ENCODE data around the gene METAP2. TPM values are rescaled to one million over a fixed set of nuclear protein-coding genes. Genes with fewer than 3 reads are reported as not detected.
A peak's percentile ranks its signal among the peaks of the same experiment; 100 is the strongest.
"Not testable (repeated sequence)": the region's sequence is repeated elsewhere in the genome, so short reads cannot be mapped to it uniquely, and the experiment has no call there.

Gene METAP2
- total RNA-seq, 4 donors from 2014 or later = 50.3 to 124 (median 66.3) TPM

GRCh38 chr12:95465275-95465674 lies 8.7 kb upstream of the METAP2 start:
- DNase-seq (ENCODE audit: low spot score) = no peak
- no peak for ATAC-seq (ENCODE audit: low FRiP score)
- TF ChIP-seq CTCF (IDR thresholded peaks at IDR 0.05) = no peak

DNA sequence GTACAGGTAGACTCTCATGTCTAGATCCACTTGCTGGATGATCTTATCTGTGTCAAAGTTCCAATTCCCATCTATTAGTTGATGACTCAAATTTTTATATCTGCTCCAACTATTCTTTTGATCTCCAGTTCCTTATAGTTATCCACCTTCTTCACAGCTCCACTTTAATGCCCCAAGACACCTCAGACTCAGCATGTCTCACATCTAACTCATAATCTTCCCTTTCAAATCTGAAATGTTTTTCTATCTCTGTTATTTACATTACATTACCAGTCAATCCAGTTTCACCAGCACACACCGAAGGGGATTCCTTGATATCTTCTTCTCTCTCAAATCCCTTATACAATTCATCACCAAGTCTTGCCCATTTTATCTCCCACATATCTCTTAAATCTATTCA lies 3.7 kb upstream of the METAP2 start:
- ATAC-seq (ENCODE audit: low FRiP score) = no peak

DNA sequence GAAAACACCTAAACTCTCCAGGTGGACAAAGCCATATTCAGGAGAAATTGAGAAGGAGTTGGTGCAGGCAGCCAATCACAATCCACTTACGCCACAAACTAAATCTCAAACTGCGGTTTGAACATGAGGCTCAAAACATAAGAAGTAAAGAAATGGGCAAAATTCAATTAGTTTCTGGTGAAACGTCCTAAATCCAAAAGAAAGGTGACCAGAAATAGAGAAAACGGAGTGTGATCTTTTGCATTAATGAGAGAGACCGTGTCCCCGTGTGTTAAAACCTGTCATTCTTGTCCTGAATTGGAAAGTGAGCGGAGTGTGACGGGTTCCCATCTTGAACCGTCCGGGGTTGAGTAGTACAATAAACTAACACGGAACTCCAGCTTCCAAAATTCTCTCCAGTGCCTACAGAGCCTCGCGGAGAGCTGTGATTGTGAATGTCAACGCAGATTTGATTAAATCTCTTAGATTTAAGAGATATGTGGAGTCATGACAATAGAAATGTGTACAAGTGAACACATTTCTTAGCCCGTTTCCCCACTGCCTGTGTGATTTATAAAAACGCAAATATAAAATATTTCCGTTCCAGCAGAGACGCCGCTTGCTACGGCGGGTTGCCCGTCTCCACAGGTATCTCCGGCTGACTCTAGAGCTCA lies 595 bp upstream of the METAP2 start:
- peak; percentile 68 for ATAC-seq (ENCODE audit: low FRiP score)
- TF ChIP-seq CTCF (IDR thresholded peaks at IDR 0.05) = no peak
- DNase-seq (ENCODE audit: low spot score) = no peak

More for the DNA sequence above, 3.7 kb upstream of the METAP2 start:
- no peak for DNase-seq (ENCODE audit: low spot score)
- TF ChIP-seq CTCF (IDR thresholded peaks at IDR 0.05) = no peak

DNA sequence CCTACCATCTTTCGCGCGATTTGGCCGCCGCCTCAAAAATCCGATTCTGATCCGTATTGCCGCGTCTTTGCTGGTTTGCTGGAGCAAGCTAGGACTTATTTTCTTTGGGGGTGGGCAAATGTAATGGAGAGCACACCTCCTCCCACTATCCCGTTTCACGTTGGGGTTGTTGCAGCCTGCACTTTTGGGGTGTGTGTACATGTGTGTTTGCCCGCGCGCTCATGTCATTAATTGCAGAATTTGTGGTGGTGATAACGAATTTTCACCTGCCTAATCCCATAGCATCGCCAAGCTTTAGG lies 657 bp downstream of the METAP2 start:
- ATAC-seq (ENCODE audit: low FRiP score) = no peak
- DNase-seq (ENCODE audit: low spot score) = no peak
- no peak for TF ChIP-seq CTCF (IDR thresholded peaks at IDR 0.05)

DNA sequence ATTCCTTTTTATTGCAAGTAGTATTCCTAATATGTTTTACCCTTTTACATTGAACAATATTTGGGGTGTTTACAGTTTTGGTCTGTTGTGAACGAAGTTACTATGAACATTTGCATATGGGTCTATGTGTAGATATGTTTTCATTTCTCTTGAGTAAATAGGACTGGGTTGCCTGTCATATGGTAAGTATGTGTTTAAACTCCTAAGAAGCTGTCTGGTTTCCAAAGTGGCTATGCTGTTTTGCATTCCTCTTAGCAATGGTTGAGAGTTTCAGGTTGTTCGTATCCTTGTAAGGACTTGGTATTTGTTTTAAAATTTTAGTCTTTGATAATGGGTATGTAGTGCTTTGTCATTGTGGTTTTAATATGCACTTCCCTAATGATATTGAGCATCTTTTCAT lies 6.3 kb downstream of the METAP2 start:
- ATAC-seq (ENCODE audit: low FRiP score) (no peak), DNase-seq (ENCODE audit: low spot score) (no peak)
- TF ChIP-seq CTCF (IDR thresholded peaks at IDR 0.05) = no peak

DNA sequence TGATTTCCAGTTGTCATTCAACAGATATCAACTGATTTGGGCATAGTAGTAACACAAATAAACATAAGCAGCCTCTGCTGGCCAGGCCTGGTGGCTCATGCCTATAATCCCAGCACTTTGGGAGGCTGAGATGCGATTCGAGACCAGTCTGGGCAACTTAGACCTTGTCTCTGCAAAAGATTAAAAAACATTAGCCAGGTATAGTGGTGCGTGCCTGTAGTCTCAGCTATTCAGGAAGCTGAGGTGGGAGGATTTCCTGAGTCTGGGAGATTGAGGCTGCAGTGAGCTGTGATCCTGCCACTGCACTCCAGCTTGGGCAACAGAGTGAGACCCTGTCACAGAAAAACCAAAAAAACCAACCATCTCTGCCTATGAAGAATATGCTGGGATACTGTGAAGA lies 7.1 kb downstream of the METAP2 start:
- DNase-seq (ENCODE audit: low spot score) (no peak), ATAC-seq (ENCODE audit: low FRiP score) (no peak)
- no peak for TF ChIP-seq CTCF (IDR thresholded peaks at IDR 0.05)

- ATAC-seq (ENCODE audit: low FRiP score) = no peak
- DNase-seq (ENCODE audit: low spot score) = no peak
- no peak for TF ChIP-seq CTCF (IDR thresholded peaks at IDR 0.05)
Observed at GRCh38 chr12:95481888-95482287, 7.9 kb downstream of the METAP2 start.

- DNase-seq (ENCODE audit: low spot score); ATAC-seq (ENCODE audit: low FRiP score): not testable (repeated sequence)
Observed at GRCh38 chr12:95482564-95482963, 8.6 kb downstream of the METAP2 start.

Data from omental fat pad (tissue), 4 donors.